ENCODE results near the gene TMEM176B.
"Not testable (repeated sequence)": the region's sequence is repeated elsewhere in the genome, so short reads cannot be mapped to it uniquely, and the experiment has no call there.

Gene TMEM176B

GRCh38 chr7:150820578-150821198 is 20.5 kb upstream of the TMEM176B start:
- DNase-seq = no peak

DNA sequence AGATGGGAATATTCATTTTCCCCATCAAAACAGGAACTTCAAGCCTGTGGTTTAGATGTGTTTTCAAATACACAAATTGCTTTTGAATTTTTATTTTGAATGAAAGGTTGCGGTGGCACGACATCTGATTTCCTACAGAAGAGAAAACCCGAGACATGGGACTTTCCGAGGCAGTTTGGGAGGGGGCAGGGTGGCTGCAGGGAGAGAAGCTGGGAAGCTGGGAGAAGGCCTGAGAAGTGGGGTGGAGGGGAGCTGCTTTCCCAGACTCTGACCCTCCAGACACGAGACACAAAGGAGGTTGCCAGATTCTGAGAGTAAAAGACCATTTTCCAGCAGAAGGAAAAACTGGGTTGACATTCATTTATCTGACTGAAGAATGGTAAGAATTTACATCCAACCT is 20.0 kb upstream of the TMEM176B start:
- no peak for DNase-seq

DNA sequence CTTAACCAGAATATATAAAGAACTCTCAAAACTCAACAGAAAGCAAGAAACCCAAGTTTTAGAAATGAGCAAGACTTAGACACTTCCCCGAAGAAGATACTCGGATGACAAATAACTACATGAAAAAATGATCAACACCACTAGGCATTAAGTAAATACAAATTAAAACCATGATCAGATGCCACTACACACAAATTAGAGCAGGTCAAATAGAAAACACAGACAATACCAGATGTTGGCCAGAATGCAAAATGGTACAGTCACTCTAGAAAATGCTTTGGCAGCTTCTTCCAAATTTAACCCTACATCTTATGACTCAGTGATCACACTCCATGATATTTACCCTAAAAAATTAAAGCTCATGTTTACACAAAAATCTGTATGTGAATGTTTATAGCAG is 18.8 kb upstream of the TMEM176B start:
- DNase-seq = no peak

DNA sequence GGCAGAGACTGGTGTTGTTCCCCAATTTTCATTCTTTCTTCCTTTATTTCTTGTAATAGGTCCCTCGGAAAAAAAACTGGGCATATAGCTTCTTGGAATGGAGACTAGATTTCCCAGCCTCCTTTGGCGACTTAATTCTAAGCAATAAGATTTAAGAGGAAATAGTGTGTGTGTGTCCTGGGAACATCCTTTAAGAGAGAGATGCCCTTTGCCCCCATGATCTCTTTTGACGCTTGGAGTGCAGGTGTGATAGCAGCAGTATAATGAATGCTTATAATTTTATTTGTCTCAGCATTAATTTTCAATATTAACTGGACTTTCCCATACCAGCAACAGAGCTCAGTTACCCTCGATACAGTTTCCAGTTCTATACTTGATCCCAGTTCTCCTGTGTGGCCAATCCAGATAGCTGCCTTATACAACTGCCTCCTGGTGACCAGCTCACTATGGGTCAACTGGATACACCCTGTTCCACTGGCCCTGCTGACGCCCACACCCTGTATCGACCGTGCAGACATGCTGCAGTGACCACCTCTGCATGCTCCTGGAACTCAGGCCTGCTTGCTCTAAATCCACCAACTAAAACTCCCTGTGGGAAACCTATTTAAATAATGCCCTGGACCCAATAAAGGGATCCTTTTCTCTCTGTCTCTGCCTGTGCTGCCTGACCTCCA is 14.3 kb upstream of the TMEM176B start:
- DNase-seq = no peak

DNA sequence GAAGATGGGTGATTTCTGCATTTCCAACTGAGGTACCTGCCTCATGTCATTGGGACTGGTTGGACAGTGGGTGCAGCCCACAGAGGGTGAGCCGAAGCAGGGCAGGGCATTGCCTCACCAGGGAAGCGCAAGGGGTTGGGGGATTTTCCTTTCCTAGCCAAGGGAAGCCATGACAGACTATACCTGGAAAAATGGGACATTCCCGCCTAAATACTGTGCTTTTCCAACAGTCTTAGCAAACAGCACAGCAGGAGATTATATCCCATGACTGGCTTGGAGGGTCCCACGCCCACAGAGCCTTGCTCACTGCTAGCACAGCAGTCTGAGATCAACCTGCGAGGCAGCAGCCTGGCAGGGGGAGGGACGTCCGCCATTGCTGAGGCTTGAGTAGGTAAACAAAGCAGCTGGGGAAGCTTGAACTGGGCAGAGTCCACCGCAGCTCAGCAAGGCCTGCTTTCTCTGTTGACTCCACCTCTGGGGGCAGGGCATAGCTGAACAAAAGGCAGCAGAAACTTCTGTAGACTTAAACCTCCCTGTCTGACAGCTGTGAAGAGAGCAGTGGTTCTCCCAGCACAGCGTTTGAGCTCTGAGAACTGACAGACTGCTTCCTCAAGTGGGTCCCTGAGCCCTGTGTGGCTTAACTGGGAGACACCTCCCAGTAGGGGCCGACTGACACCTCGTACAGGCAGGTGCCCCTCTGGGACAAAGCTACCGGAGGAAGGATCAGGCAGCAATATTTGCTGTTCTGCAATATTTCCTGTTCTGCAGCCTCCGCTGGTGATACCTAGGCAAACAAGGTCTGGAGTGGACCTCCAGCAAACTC is 7.7 kb upstream of the TMEM176B start:
- DNase-seq = not testable (repeated sequence)

- DNase-seq = no peak
These were observed 6.7 kb upstream of the TMEM176B start for GRCh38 chr7:150806863-150807262.

- no peak for DNase-seq
These were observed 6.3 kb upstream of the TMEM176B start for GRCh38 chr7:150806454-150806853.

GRCh38 chr7:150805864-150806263 is 5.7 kb upstream of the TMEM176B start:
- DNase-seq = no peak

GRCh38 chr7:150804802-150805201 is 4.6 kb upstream of the TMEM176B start:
- DNase-seq = no peak

DNA sequence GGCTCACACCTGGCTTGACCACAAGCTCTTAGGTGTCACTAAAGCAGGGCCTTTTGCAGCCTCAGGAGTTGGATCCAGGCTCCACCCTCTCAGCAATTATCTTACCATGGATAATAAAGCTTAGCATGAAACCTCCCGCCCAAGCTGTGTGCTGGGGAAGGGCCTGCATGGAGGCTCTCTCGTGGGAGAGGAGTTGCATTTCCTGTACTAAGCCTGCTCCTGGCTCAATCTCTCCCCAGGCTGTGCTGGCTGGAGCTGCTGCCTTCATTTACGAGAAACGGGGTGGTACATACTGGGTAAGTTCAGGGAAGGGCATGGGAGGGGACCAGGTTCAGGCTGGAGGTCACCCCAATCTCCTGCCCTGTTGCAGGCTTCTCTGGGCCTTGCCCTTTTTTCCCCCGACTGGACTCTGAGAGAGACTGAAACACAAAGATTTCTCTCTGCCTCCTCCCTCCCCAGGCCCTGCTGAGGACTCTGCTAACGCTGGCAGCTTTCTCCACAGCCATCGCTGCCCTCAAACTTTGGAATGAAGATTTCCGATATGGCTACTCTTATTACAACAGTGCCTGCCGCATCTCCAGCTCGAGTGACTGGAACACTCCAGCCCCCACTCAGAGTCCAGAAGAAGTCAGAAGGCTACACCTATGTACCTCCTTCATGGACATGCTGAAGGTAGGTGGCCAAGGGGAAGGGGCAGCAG is 3.1 kb upstream of the TMEM176B start:
- DNase-seq = no peak

GRCh38 chr7:150801946-150802771 is 2.0 kb upstream of the TMEM176B start:
- DNase-seq = no peak

DNA sequence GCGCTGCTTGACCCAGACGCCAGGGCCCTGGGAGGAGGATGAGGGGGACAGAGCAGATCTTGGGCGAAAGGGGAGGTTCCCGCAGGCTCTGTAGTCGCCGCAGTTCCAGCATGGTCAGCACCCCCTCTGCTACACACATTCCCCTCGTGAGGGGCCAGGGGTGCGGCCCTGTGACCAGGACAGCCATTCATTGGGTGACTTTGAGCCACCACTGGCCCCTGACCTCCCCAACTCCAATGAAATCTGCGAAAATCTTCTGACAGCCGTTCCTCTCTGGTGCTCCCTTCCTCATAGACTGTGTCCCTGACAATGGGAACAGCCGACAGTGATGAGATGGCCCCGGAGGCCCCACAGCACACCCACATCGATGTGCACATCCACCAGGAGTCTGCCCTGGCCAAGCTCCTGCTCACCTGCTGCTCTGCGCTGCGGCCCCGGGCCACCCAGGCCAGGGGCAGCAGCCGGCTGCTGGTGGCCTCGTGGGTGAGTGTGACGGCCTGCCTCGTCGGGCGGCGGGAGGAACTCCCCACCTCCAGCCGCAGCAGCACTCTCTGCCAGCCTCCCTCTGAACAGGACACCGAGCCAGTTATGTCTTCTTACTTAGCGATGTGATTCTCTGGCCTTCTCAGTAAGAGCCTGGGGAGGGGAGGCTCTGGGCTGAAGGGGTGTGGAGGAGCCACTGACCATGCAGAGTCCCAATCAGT is 1.2 kb upstream of the TMEM176B start:
- DNase-seq = no peak

- DNase-seq = peak in 2 of 5 donors; percentile 3 to 6
These were observed 547 bp upstream of the TMEM176B start, which contains the start of gene TMEM176A for GRCh38 chr7:150800581-150801241. TSS of gene TMEM176A (plus strand) at chr7:150800769. CDS start at chr7:150801551, 782 bp downstream.

- DNase-seq = no peak
These were observed 1.0 kb downstream of the TMEM176B start for GRCh38 chr7:150799156-150799555.

DNA sequence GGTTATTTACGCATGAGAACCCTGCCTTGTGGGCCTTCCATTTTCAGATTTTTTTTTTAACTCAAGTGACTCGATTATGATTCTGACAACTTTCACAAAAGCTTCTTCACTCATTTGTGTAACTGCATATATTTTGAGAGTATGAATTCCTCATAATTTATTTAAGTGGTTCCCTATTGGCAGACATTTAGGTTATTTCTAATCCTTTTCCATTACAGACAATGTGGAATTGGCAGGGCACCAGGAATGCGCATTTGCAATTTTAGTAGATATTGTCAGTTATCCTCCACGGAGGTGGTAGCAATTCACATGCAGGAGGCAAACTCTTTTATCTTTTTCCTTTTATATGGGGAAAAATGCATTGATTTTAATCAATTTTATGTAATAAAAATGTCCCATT is 2.5 kb downstream of the TMEM176B start:
- no peak for DNase-seq

DNA sequence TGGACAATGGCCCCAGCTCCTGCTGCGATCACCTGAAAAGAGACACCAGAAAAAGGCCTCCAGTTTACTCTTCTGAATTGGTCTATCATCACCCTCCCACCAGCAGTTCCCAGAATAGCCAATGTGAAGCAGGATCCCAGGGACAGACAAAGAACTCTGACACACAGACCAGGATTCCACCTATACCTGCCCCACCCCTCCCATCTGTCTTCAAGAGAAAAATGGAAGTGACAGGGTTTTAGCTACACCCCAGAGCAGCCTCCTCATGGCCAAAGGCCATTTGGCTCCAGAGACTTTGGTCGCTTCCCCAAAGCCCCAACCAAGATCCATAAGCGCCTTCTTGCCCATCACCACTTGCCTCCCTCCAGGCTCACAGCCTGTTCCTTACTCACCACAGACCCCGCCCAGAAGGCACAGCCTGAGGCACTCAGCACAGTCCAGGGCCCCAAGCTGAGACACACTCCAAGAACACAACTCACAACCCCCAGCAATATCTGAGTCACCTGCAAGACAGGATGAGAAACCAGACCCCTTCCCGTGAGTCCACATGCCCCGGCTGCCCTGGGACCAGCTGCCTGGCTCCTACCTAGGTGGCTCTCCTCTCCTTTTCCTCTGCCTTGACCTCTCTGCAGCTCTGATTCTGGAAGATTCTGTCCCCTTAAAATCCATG is 6.5 kb downstream of the TMEM176B start:
- DNase-seq = no peak

- DNase-seq = no peak
These were observed 8.3 kb downstream of the TMEM176B start for GRCh38 chr7:150791746-150792452.

DNA sequence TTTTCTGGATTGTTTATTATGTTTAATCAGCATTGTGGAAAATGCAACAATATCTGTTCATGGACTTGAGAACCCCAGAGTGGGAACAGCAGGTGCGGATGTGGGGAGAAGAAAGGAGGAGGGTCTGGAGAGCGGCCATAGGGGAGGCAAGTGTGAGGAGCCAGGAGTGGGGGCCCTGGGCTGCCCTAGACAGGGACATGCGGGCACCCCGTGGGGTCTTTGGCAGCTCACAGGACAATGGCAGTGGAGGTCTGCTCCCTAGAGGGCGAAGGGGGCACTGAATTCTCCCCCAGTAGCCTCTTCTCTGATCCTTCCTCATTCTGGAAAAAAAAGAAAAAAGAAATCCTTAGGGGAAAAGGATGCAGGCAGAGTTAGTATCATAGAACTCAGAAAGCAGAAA is 8.9 kb downstream of the TMEM176B start:
- DNase-seq = no peak

DNA sequence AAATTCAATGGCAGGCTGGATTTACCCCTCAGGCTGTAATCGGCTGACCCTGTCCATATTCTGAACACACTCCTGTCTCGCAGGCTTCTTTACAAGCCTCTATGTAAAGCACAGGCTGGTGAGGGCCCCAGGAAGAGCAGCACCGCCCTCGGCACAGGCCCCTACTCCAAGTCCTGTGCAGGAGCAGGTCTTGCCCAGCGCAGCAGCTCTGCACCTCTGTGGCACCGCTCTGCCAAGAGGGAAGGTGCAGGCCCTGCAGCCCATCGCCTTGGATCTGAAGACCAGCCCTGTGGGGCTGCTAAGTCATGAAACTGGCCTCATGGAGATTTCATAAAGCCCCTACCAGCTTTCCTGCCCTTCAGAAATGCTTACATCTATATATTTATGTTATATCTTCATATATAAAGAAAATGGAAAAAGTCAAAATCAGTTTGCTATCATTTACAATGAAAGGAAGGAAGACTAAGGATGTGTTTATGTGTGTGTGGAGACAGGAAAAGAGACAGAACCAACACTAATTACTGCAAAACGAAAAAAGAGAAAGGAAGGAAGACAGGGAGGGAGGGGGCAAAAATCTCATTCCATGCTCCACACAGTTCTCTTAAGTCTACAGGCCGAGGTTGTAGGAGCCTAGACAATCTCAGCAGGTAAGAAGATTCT is 9.6 kb downstream of the TMEM176B start:
- no peak for DNase-seq
